ENCODE results near the gene BEX4. TPM values are rescaled to one million over a fixed set of nuclear protein-coding genes. Genes with fewer than 3 reads are reported as not detected.
"Not testable (repeated sequence)": the region's sequence is repeated elsewhere in the genome, so short reads cannot be mapped to it uniquely, and the experiment has no call there.

The BEX4 gene, protein sequence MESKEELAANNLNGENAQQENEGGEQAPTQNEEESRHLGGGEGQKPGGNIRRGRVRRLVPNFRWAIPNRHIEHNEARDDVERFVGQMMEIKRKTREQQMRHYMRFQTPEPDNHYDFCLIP
- 29.0 TPM for polyA plus RNA-seq (ENCODE audit: insufficient read length)

- peak; percentile 35 for DNase-seq (ENCODE audit: low read depth)
Measured at GRCh38 chrX:103214870-103215424, at the start of gene BEX4. Gene BEX4 (plus strand): TSS chrX:103215108. CDS start chrX:103216154, 1,046 bp downstream.

DNA sequence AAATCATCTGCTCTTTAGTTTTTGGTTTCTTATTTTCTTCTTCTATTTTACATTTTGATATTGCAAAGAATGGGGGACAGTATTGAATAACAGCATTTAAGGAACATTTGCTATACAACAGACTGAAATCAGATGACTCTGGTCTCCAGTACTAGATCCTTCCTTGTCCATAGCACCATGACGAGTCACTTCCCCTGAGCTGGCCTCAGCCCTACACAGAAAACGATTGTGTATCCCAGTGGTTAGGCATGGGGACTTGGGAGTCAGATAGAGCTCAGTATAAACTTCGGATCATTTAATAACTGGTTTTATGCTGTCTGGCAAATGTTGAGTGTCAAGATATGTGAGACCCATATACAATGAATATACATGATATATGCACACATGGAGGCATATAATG lies 44.7 kb upstream of the BEX4 start:
- DNase-seq (ENCODE audit: low read depth), result no peak

- DNase-seq (ENCODE audit: low read depth), result no peak
Measured at GRCh38 chrX:103171353-103171752, 43.6 kb upstream of the BEX4 start.

DNA sequence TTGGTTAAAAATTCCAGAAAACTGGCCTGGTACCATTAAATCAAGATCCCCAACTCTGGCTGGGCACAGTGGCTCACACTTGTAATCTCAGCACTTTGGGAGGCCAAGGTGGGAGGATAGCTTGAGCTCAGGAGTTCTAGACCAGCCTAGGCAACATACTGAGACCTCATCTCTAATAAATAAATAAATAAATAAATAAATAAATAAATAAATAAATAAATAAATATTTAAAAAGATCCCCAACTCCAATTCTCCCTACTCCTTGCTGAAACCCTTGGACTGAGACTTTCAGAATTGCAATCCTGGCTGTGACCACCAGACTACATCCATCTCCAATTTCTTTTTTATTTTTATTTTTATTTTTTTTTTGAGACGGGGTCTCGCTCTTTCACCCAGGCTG lies 39.7 kb upstream of the BEX4 start:
- not testable (repeated sequence) for DNase-seq (ENCODE audit: low read depth)

DNA sequence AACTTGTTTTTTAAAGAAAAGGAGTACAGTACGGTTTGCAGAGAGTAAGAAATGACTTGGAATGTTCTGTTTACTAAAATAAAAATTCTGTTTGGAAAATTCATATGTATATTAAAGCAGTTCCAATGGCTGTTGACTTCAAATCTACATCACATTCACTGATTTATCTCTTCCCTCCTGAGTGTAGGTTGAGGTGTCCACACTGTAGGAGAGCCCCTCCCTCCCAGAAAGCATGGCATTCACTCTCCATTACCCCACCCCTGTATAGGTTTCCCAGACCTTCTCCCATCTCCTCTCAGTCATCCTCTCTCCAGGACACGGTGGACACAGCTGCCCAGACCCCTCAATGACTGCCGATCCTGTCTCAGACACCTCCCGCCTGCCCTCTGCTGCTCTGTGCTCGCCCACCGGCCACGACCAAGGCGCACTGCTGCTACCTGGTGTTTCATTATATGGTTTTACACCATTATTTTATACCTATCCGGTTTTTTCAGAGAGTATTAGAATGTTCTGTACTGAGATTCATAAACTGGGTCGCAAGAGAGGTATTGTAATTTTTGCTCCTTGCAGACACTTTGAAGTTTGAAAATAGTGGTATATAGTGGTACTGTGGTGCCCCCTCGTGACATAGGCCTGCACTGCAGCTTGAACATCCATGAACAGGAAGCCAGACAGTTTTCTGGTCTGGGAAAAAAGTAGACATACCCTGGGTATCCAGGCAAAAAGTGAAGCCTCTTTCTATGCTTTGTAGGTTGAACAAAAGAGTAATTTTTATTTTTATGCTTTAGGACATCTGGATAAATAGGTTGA lies 38.8 kb upstream of the BEX4 start:
- no peak for DNase-seq (ENCODE audit: low read depth)

GRCh38 chrX:103177556-103177955 lies 37.4 kb upstream of the BEX4 start:
- DNase-seq (ENCODE audit: low read depth), result no peak

- DNase-seq (ENCODE audit: low read depth), result no peak
Measured at GRCh38 chrX:103183912-103184311, 31.0 kb upstream of the BEX4 start.

GRCh38 chrX:103187953-103188475 lies 26.9 kb upstream of the BEX4 start:
- DNase-seq (ENCODE audit: low read depth), result no peak

DNA sequence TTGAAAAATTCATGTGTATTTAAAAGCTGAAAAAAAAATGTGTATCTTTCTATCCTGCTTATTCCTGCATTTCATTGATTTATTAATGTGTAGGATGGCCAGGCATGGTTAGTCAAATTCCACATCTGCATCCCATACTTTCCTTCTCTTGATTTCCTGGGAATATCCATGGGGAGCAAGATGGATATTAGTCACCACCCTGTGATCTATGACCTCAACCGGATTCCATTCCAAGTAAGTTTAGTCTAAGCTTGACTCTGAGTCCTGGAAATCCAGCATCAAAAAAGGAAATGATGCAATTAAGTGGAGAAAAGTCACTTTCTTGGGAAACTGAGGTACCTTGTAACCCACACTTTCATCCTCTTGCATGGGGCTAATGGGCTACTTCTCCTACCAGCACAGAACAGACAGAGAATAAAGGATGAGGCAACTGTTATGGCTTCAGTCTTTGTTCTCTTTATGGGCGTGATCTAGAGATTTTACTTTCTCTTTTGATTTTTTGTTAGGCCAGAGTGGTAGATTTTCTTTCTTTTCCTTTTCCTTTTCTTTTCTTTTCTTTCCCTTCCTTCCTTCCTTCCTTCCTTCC lies 17.1 kb upstream of the BEX4 start:
- DNase-seq (ENCODE audit: low read depth), result no peak

DNA sequence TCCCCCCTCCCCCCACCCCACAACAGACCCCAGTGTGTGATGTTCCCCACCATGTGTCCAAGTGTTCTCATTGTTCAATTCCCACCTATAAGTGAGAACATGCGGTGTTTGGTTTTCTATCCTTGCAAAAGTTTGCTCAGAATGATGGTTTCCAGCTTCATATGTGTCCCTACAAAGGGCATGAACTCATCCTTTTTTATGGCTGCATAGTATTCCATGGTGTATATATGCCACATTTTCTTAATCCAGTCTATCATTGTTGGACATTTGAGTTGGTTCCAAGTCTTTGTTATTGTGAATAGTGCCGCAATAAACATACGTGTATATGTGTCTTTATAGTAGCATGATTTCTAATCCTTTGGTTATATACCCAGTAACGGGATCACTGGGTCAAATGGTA lies 16.2 kb upstream of the BEX4 start:
- DNase-seq (ENCODE audit: low read depth), result not testable (repeated sequence)

GRCh38 chrX:103201041-103201440 lies 13.9 kb upstream of the BEX4 start:
- DNase-seq (ENCODE audit: low read depth), result no peak

DNA sequence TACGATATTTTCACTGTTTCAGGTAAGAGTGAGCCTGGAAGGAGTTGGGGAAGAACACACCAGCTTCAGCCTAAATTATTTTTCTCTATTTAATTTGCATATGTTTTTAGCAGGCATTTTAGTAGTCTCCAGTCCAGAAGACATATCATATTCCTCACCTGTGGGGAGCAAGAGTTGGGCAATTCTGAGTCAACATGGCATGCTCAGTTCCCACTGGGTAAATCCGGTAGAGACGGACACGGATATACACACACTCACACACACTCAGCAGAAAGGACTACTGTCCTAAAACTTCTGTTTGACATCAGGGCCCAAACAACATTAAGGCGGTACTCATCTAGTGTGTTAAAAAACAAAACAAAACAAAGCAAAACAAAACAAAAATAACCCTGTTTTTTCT lies 4.9 kb upstream of the BEX4 start:
- no peak for DNase-seq (ENCODE audit: low read depth)

DNA sequence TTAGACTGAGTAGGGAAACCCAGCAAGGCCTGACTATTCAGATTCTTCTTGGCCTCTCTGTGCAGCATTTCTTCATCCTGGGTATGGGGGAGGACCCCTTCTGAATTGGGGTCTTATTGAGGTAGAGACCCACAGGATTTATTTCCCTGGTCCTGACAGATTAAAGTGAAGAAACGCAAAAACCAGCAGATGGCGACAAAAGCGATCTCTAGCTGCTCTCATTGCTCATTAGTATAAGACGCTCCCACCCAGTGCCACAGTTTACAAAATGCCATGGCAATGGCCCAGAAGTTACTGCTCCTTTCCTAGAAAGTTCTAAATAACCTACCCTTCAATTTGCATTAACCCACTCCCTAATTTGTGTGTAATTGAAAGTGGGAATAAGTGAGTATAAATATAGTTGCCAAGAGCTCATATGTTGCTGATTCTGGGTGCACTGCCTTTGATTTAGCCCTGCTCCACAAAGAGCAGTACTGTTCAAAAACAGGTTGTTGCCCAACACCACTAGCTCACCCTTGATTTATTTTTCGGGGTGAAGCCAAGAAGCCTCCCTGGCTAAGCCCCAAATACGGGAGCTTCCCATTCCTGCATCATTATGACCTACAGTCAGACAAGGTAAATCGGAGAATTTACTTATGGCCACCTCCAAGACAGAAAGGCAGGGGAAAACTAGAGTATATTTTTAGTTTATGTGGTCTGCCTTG lies 3.7 kb upstream of the BEX4 start:
- peak; percentile 22 for DNase-seq (ENCODE audit: low read depth)

GRCh38 chrX:103212749-103213457 lies 2.0 kb upstream of the BEX4 start:
- no peak for DNase-seq (ENCODE audit: low read depth)

GRCh38 chrX:103215425-103215991 lies 600 bp downstream of the BEX4 start:
- DNase-seq (ENCODE audit: low read depth), result no peak

- DNase-seq (ENCODE audit: low read depth), result no peak
Measured at GRCh38 chrX:103220511-103221323, 5.8 kb downstream of the BEX4 start.

- DNase-seq (ENCODE audit: low read depth), result not testable (repeated sequence)
Measured at GRCh38 chrX:103225918-103226317, 11.0 kb downstream of the BEX4 start.

DNA sequence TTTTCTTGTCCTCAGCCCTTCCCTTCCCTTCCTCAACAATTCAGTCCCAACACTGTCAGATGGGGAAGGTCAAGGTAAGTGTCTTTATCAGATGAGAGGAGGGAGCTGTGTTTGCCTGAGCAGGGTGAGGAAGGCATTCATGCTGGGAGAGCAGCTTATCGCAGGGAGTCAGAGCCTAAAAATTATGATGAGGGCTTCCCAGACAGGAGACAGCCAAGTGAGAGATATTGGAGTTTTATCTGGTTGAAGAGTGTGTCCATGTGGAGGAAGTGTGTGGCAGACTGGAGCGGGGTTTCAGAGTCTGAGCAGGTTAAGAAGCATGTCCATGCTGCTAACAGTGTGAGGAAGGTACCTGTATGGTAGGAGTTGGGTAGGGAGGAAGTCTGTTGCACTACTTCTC lies 18.4 kb downstream of the BEX4 start:
- DNase-seq (ENCODE audit: low read depth), result no peak

DNA sequence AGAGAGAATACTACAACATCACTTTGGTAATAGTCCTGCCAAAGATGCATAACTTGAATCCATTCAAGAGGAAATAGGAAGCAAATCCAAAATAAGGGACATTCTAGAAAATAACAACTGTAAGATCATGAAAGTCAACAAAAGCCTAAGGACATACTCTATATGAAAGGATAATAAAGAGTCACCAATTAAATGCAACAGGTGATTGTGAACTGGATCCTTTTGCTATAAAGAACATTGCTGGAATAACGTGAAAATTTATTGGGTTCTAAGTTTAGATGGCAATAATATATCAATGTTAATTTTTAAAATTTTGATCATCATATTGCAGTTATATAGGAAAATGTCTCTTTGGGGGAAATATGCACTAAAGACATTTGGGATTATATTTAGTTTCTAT lies 20.0 kb downstream of the BEX4 start:
- DNase-seq (ENCODE audit: low read depth), result no peak

GRCh38 chrX:103235608-103236007 lies 20.7 kb downstream of the BEX4 start:
- not testable (repeated sequence) for DNase-seq (ENCODE audit: low read depth)
